ENCODE data around the gene PLVAP.

The PLVAP gene

DNA sequence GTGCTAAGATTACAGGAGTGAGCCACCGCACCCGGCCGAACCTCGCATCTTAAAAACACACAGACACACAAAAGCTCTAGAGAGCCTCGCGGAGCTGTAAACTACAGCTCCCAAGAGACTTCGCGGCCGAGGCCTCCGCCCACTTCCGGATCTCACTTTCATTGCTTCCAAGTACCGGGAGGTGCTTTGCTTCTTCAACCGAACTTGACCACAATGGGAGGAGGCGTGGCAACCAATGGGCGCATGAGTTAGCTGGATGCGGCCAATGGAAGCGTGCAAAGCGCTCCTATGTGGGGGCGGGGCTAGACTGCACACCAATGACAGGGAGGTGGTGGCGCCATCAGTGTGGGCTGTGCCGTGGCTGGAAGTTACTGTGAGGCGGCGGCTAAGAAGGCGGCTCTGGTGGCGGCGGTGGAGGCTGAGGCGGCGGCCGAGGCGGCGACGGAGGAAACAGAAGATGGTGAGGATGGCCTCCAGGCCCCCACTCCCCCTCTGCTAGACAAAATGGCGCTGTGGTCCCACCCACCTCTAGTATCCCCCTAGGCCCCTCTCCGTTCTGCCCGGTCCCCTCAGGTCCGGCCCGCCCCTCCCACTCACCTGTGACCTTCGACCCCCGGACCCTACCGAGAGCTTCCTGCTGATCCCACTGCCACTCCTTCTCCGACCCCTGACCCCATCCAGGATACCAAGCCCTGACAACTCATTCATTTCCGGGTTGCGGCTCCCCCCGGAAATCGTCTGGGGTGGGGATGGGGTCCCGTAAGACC lies 67.8 kb downstream of the PLVAP start, which contains the start of gene DDA1:
Gene DDA1, plus strand, starts transcription at position 366 of the 767 bp plus-strand sequence. Its CDS starts 92 bp downstream, at position 458.
- H3K4me3 ChIP-seq (ENCODE audit: low read depth in 1 of 2, low read length in 2 of 2): peak within 1 kb of the TSS; percentile 91 to 98
- H3K9me3 ChIP-seq (ENCODE audit: control insufficient read depth in 1 of 2, low read length in 2 of 2): no peaks in the 10 kb centered on the region
- H3K4me1 ChIP-seq (ENCODE audit: control insufficient read depth in 1 of 2, insufficient read depth in 2 of 2, low read length in 2 of 2): peaks cover 16 to 25% of the 10 kb centered on the region in 2 donors
- no peaks in the 10 kb centered on the region for H3K27me3 ChIP-seq (ENCODE audit: control insufficient read depth in 1 of 2, insufficient read depth in 2 of 2, low read length in 2 of 2)
- peak within 1 kb of the TSS; percentile 36 for H3K27ac ChIP-seq (ENCODE audit: low read depth, low read length)
- H3K36me3 ChIP-seq (ENCODE audit: control insufficient read depth in 1 of 2, insufficient read depth in 2 of 2, low read length in 2 of 2): peaks cover 9 to 19% of the 10 kb centered on the region in 2 donors
- peak within 1 kb of the TSS; percentile 79 to 90 for H3K9ac ChIP-seq (ENCODE audit: low read depth in 1 of 2, low read length in 2 of 2)

- no peak overlapping the region for H3K27ac ChIP-seq (ENCODE audit: low read depth, low read length)
Measured at GRCh38 chr19:17307876-17308377, 69.2 kb downstream of the PLVAP start.

GRCh38 chr19:17306285-17306714 lies 70.8 kb downstream of the PLVAP start:
- Histone ChIP-seq H3K4me1 (ENCODE audit: control insufficient read depth in 1 of 2, insufficient read depth in 2 of 2, low read length in 2 of 2) (peaks cover 24 to 41% of the 10 kb centered on the region in 2 donors), H3K9me3 (ENCODE audit: control insufficient read depth in 1 of 2, low read length in 2 of 2) (no peaks in the 10 kb centered on the region), H3K9ac (ENCODE audit: low read depth in 1 of 2, low read length in 2 of 2) (peak overlapping the region; percentile 85 to 96), H3K4me3 (ENCODE audit: low read depth in 1 of 2, low read length in 2 of 2) (peak overlapping the region; percentile 74 to 91), H3K36me3 (ENCODE audit: control insufficient read depth in 1 of 2, insufficient read depth in 2 of 2, low read length in 2 of 2) (peaks cover 0 to under 1% of the 10 kb centered on the region in 2 donors), H3K27me3 (ENCODE audit: control insufficient read depth in 1 of 2, insufficient read depth in 2 of 2, low read length in 2 of 2) (no peaks in the 10 kb centered on the region), H3K27ac (ENCODE audit: low read depth, low read length) (peak overlapping the region; percentile 95)

More at GRCh38 chr19:17307876-17308377, 69.2 kb downstream of the PLVAP start:
- no peaks in the 10 kb centered on the region for H3K9me3 ChIP-seq (ENCODE audit: control insufficient read depth in 1 of 2, low read length in 2 of 2)
- H3K36me3 ChIP-seq (ENCODE audit: control insufficient read depth in 1 of 2, insufficient read depth in 2 of 2, low read length in 2 of 2): peaks cover 2 to 10% of the 10 kb centered on the region in 2 donors
- H3K27me3 ChIP-seq (ENCODE audit: control insufficient read depth in 1 of 2, insufficient read depth in 2 of 2, low read length in 2 of 2): no peaks in the 10 kb centered on the region
- no peak overlapping the region for H3K4me3 ChIP-seq (ENCODE audit: low read depth in 1 of 2, low read length in 2 of 2)
- no peak overlapping the region for H3K9ac ChIP-seq (ENCODE audit: low read depth in 1 of 2, low read length in 2 of 2)
- H3K4me1 ChIP-seq (ENCODE audit: control insufficient read depth in 1 of 2, insufficient read depth in 2 of 2, low read length in 2 of 2): peaks cover 24 to 35% of the 10 kb centered on the region in 2 donors

- peaks cover 24 to 40% of the 10 kb centered on the region in 2 donors for H3K4me1 ChIP-seq (ENCODE audit: control insufficient read depth in 1 of 2, insufficient read depth in 2 of 2, low read length in 2 of 2)
Measured at GRCh38 chr19:17305517-17306284, 71.4 kb downstream of the PLVAP start, which contains the start of gene MRPL34. Gene MRPL34 (plus strand): TSS chr19:17305872. CDS start chr19:17305893, 21 bp downstream.

DNA sequence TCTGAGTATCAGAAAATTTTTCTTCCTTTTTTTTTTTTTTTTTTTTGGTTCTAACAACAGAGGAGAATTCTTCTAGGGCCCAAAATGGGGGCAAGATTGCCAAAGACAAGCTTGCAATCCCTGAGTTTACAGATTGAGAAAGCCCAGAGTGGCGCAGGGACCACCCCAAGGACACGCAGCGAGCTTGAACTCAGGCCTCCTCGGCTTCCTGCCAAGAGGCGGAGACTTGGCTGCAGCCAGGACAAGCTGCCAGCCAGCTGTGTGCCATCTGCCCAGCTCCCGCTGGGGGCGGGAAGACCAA lies 72.0 kb downstream of the PLVAP start:
- no peaks in the 10 kb centered on the region for H3K36me3 ChIP-seq (ENCODE audit: control insufficient read depth in 1 of 2, insufficient read depth in 2 of 2, low read length in 2 of 2)
- H3K4me3 ChIP-seq (ENCODE audit: low read depth in 1 of 2, low read length in 2 of 2): peak overlapping the region; percentile 10 to 91
- H3K27me3 ChIP-seq (ENCODE audit: control insufficient read depth in 1 of 2, insufficient read depth in 2 of 2, low read length in 2 of 2): no peaks in the 10 kb centered on the region
- peaks cover 18 to 34% of the 10 kb centered on the region in 2 donors for H3K4me1 ChIP-seq (ENCODE audit: control insufficient read depth in 1 of 2, insufficient read depth in 2 of 2, low read length in 2 of 2)
- H3K27ac ChIP-seq (ENCODE audit: low read depth, low read length): peak overlapping the region; percentile 95
- H3K9me3 ChIP-seq (ENCODE audit: control insufficient read depth in 1 of 2, low read length in 2 of 2): no peaks in the 10 kb centered on the region
- H3K9ac ChIP-seq (ENCODE audit: low read depth in 1 of 2, low read length in 2 of 2): no peak overlapping the region

More at GRCh38 chr19:17305517-17306284, 71.4 kb downstream of the PLVAP start, which contains the start of gene MRPL34:
- Histone ChIP-seq H3K27ac (ENCODE audit: low read depth, low read length) (peak within 1 kb of the TSS; percentile 95), H3K9ac (ENCODE audit: low read depth in 1 of 2, low read length in 2 of 2) (peak within 1 kb of the TSS; percentile 85 to 96), H3K36me3 (ENCODE audit: control insufficient read depth in 1 of 2, insufficient read depth in 2 of 2, low read length in 2 of 2) (no peaks in the 10 kb centered on the region), H3K9me3 (ENCODE audit: control insufficient read depth in 1 of 2, low read length in 2 of 2) (no peaks in the 10 kb centered on the region), H3K27me3 (ENCODE audit: control insufficient read depth in 1 of 2, insufficient read depth in 2 of 2, low read length in 2 of 2) (no peaks in the 10 kb centered on the region), H3K4me3 (ENCODE audit: low read depth in 1 of 2, low read length in 2 of 2) (peak within 1 kb of the TSS; percentile 74 to 91)

GRCh38 chr19:17304386-17305215 lies 72.5 kb downstream of the PLVAP start:
- H3K9ac ChIP-seq (ENCODE audit: low read depth in 1 of 2, low read length in 2 of 2): no peak overlapping the region
- H3K27me3 ChIP-seq (ENCODE audit: control insufficient read depth in 1 of 2, insufficient read depth in 2 of 2, low read length in 2 of 2): no peaks in the 10 kb centered on the region
- H3K4me3 ChIP-seq (ENCODE audit: low read depth in 1 of 2, low read length in 2 of 2): peak overlapping the region in 1 of 2 donors; percentile 10
- peaks cover 16 to 30% of the 10 kb centered on the region in 2 donors for H3K4me1 ChIP-seq (ENCODE audit: control insufficient read depth in 1 of 2, insufficient read depth in 2 of 2, low read length in 2 of 2)
- H3K27ac ChIP-seq (ENCODE audit: low read depth, low read length): no peak overlapping the region
- H3K9me3 ChIP-seq (ENCODE audit: control insufficient read depth in 1 of 2, low read length in 2 of 2): no peaks in the 10 kb centered on the region
- H3K36me3 ChIP-seq (ENCODE audit: control insufficient read depth in 1 of 2, insufficient read depth in 2 of 2, low read length in 2 of 2): no peaks in the 10 kb centered on the region

GRCh38 chr19:17303940-17304267 lies 73.2 kb downstream of the PLVAP start:
- Histone ChIP-seq H3K9me3 (ENCODE audit: control insufficient read depth in 1 of 2, low read length in 2 of 2) (no peaks in the 10 kb centered on the region), H3K36me3 (ENCODE audit: control insufficient read depth in 1 of 2, insufficient read depth in 2 of 2, low read length in 2 of 2) (no peaks in the 10 kb centered on the region), H3K27ac (ENCODE audit: low read depth, low read length) (no peak overlapping the region), H3K4me3 (ENCODE audit: low read depth in 1 of 2, low read length in 2 of 2) (peak overlapping the region; percentile 61 to 62), H3K27me3 (ENCODE audit: control insufficient read depth in 1 of 2, insufficient read depth in 2 of 2, low read length in 2 of 2) (no peaks in the 10 kb centered on the region), H3K4me1 (ENCODE audit: control insufficient read depth in 1 of 2, insufficient read depth in 2 of 2, low read length in 2 of 2) (peaks cover 16 to 30% of the 10 kb centered on the region in 2 donors), H3K9ac (ENCODE audit: low read depth in 1 of 2, low read length in 2 of 2) (no peak overlapping the region)

DNA sequence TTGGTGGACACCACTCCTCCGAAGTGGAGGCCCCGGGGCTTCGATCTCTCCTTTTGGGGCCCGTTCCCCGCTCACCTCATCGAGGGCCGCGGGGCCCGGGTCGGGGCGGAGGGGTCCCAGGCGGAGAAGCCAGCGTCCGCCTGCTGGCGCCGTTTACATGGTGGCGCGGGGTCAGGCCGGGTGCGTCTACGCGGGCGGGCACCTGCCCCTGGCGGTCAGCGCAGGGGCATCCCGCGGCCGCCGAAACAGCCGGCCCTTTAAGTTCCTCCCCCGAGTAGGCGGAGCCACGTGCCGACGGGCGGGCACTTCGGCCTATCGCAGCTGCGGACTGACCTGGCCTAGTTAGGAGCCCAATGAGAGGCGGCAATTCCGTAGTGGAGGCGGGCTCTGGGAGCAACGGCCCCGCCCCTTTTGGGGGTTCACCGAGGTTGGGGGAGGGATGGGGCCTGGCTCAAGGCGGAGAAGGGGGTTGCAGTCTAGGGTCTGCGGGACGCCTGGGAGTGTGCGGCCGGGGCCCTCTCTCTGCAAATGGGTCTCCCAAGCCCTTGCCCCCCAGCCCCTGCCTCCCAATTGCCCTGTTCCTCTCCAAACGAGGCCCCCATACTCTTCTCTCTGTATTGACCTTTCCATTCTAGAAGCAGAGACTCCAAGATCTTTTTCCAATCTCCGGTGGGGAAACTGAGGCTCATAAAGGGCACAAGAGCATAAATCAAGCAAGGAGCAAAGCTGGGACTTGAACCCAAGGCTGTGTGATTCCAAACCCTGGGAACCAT lies 73.8 kb downstream of the PLVAP start, which contains the start of gene ABHD8:
Gene ABHD8, minus strand, starts transcription at position 259 of the 773 bp plus-strand sequence. CDS start 1,809 bp downstream, outside the sequence.
- H3K9me3 ChIP-seq (ENCODE audit: control insufficient read depth in 1 of 2, low read length in 2 of 2): peaks cover 0 to under 1% of the 10 kb centered on the region in 2 donors
- no peaks in the 10 kb centered on the region for H3K36me3 ChIP-seq (ENCODE audit: control insufficient read depth in 1 of 2, insufficient read depth in 2 of 2, low read length in 2 of 2)
- peak within 1 kb of the TSS; percentile 61 to 62 for H3K4me3 ChIP-seq (ENCODE audit: low read depth in 1 of 2, low read length in 2 of 2)
- H3K27ac ChIP-seq (ENCODE audit: low read depth, low read length): no peak within 1 kb of the TSS
- H3K27me3 ChIP-seq (ENCODE audit: control insufficient read depth in 1 of 2, insufficient read depth in 2 of 2, low read length in 2 of 2): no peaks in the 10 kb centered on the region
- peak within 1 kb of the TSS in 1 of 2 donors; percentile 51 for H3K9ac ChIP-seq (ENCODE audit: low read depth in 1 of 2, low read length in 2 of 2)
- H3K4me1 ChIP-seq (ENCODE audit: control insufficient read depth in 1 of 2, insufficient read depth in 2 of 2, low read length in 2 of 2): peaks cover 16 to 30% of the 10 kb centered on the region in 2 donors

Measured in duodenal mucosa (tissue), 2 donors.